NCI-H146 treated with DMSO at 0.1 percent for 48 hours (cell line): ENCODE results near the gene GNAT2.

Experiments
- DNase-seq: peaks from one replicate; lab custom pipeline; 2025; ENCODE audit not compliant: unreplicated experiment; lab: John Stamatoyannopoulos, UW

Gene GNAT2

DNA sequence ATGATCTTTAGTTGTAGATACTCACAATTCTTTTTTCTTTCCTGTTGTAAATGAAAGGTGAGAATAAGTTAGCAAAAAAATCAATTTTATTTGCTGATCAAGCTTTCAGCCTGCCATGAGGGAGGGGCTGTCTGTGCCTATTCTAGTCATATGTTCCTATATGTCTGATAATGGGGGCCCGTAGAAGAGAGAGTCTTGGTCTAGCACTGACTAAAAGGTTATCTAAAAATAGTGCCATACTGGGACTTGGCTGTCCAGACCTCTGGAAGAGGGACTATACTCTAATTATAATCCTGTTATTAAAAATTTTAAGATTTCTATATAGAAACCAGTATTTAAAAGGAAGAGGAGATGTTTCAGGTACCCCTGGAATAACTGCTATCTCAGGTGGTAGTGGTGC lies 52.4 kb downstream of the GNAT2 start:
- DNase-seq, result no peak

DNA sequence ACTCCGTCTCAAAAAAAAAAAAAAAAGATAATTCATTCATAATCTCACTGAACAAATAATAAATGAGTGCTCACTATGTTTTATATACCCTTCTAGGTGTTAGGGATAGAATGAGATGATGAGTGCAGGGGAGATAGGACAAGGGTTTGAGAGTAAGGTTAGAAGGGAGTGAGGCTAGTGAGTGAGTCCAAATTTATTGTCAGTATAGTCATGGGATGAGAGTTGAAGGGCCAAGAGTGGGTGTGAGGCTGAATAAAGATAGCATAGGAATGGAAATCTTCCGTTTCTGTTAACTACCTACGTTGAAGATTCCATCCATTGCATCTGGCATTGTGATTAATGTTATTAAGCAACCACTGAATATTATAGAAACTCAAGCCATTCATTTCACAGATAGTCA lies 54.2 kb downstream of the GNAT2 start:
- DNase-seq, result no peak

DNA sequence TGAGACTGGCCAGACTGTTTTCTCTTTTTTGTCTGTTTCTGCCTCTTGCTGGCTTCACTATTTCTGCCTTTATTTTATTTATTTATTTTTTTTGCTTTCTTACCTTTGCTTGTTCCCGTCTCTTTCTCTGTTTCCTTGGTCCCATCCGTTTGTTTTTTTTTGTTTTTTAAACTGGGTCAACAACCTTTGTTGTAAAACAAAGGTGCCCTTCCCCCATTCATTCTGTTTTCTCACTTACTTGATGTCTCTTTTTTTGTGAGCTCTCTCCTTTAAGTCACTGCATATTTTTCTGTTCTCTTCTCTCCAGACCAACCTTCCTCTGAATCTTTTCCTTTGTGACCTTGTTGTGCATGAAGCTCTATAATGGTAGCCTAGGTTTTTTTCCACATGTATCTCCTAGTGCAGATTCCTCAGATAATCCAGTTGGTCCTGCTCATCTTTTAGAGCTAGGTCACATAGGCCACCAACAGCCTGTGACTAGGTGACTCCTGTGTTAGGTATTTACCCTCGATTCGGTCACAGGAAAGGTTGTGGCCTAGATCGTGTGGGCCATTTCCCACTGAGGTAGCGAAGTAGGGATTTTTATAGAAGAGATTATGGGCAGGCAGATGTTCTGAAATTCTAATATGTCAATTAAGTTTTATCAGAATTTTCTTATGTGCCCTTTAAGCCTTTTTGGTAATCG lies 55.1 kb downstream of the GNAT2 start:
- DNase-seq, result no peak

DNA sequence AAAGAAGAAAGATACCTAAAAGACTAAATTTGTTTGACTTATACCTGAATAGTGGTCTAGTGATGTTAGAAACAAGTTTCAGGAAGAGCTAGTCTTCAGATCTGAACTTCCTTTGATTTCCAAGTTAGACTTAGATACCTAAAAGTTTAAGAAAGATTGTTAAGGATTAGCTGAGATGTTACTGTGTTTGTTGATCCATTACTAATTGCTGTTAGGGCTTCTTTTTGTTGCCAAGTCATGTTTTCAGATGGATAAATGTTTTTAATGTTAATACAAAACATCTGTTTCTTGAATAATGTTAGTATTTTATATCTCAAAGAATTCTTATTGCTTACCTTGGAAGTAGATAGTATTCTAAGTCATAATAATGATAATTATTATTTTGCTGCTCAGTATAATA lies 59.4 kb downstream of the GNAT2 start:
- DNase-seq, result no peak

DNA sequence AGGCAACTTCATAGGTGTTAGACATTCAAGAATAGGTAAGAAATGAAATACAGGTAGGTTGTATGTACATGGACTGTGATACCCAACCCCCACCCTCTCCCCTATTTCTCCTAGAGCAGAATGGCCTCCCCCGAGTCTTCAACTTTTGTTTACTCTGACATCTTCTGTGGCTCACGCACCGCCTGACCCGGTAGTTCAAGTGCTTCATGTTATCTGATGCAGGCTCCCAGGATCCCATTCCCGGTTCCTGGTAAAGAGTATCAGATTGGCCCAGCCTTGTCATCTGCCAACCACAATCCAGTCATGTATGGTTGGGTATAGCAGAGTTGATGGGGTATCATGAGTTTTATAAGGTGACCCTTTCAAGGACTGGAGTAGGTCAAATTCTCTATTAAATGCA lies 61.9 kb downstream of the GNAT2 start:
- DNase-seq, result no peak

DNA sequence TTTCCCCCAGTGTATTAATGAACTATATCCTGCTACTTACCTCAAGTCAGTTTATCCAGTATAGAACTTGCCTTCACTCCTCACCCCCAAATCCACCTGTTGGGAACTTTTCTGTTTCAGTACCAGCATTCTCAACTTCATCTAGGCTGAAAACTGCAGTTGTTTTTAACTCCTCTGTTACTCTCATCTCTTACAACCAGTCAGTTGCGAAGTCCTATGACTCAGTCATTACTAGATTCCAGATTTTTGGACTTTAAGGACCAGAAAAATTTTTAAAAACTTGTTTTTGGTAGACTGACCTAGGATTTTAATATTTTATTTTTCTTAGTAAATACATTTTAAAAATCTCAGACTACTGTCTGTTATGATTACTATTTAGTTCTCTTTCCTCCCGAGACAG lies 62.9 kb downstream of the GNAT2 start:
- DNase-seq, result no peak
